Endothelial cell of umbilical vein (primary cell): ENCODE data around the gene OR5C1. TPM values are rescaled to one million over a fixed set of nuclear protein-coding genes. Genes with fewer than 3 reads are reported as not detected.

ENCODE experiments used
- BruUV-seq: library from RNA; stranded (reverse); fragments of 400-500 nt; replicated peaks from 2 replicates; lab custom pipeline; 2021; lab: Mats Ljungman, UMichigan
- CTCF ChIA-PET: fragments of 300-600, 350-600 bp; sonication (Branson Sonifier 250); formaldehyde crosslinking; loops from one replicate; lab custom pipeline; 2021; ENCODE audit warnings: antibody characterized with exemption, inconsistent platforms; lab: Charles Lee
- POLR2A ChIA-PET: fragments of 300-600, 350-600 bp; sonication (Branson Sonifier 250); formaldehyde crosslinking; loops from one replicate; lab custom pipeline; 2021; ENCODE audit warnings: antibody characterized with exemption, inconsistent platforms; lab: Charles Lee
- DNase-seq: peaks from one replicate; pipeline ENCODE4 v3.0.0-alpha.2; 2011; ENCODE audit warnings: low read depth, low spot score
- FAIRE-seq: peaks from 2 replicates; lab custom pipeline; 2011; peaks lifted over from hg19 to GRCh38; lab: Jason Lieb, UNC
- H2AFZ ChIP-seq: 2 replicates; pipeline ENCODE4 v1.6.0; 2012; ENCODE audit warnings: low read depth, low read length, control low read depth, inconsistent platforms
- H3K27ac ChIP-seq: 2 replicates; pipeline ENCODE4 v1.5.1; 2011; ENCODE audit warnings: low read depth, mild to moderate bottlenecking, control low read depth, low read length, moderate library complexity; ENCODE audit not compliant: insufficient read depth
- H3K27me3 ChIP-seq, 2 experiments: 2 replicates each; pipeline versions ENCODE4 v1.6.0 to v1.6.1; 2011; ENCODE audit warnings: low read length in 2 of 2, mixed read lengths in 1 of 2; ENCODE audit not compliant: control insufficient read depth in 2 of 2, insufficient read depth in 2 of 2
- H3K36me3 ChIP-seq, 2 experiments: 2 replicates in 1 of 2; 3 replicates in 1 of 2; pipeline ENCODE4 v1.5.1; 2011; ENCODE audit warnings: low read length in 2 of 2, mild to moderate bottlenecking in 1 of 2, moderate library complexity in 1 of 2; ENCODE audit not compliant: control insufficient read depth in 2 of 2, insufficient read depth in 2 of 2; ENCODE audit errors: extremely low read depth in 1 of 2
- H3K4me1 ChIP-seq: 3 replicates; pipeline ENCODE4 v1.5.1; 2011; ENCODE audit warnings: mild to moderate bottlenecking, low read length; ENCODE audit not compliant: control insufficient read depth, insufficient read depth; ENCODE audit errors: extremely low read depth
- H3K4me2 ChIP-seq: 2 replicates; pipeline ENCODE4 v1.6.1; 2011; ENCODE audit warnings: low read length, control low read depth, mixed read lengths; ENCODE audit not compliant: insufficient read depth
- H3K4me3 ChIP-seq, 3 experiments: fragments of 200-600 bp in 1 of 3; sonication (generic), shearing (Covaris generic) in 1 of 3; replicated peaks in 1 of 3; 2 replicates each; pipeline ENCODE4 v1.5.1; 2011 to 2016; ENCODE audit warnings: control low read depth in 3 of 3, low read length in 3 of 3, mild to moderate bottlenecking in 2 of 3, inconsistent platforms in 1 of 3, low read depth in 1 of 3, moderate library complexity in 1 of 3; ENCODE audit not compliant: insufficient read depth in 1 of 3
- H3K79me2 ChIP-seq: 2 replicates; pipeline ENCODE4 v1.6.0; 2012; ENCODE audit warnings: low read length, inconsistent platforms; ENCODE audit not compliant: control insufficient read depth, insufficient read depth
- H3K9ac ChIP-seq: replicated peaks from 2 replicates; pipeline ENCODE3; 2011; ENCODE audit warnings: low read length, control low read depth; ENCODE audit not compliant: insufficient read depth; ENCODE audit errors: extremely low read depth
- H3K9me1 ChIP-seq: replicated peaks from 3 replicates; pipeline ENCODE4 v1.6.0; 2011; ENCODE audit warnings: mild to moderate bottlenecking, low read length; ENCODE audit not compliant: control insufficient read depth, insufficient read depth; ENCODE audit errors: extremely low read depth
- H3K9me3 ChIP-seq: replicated peaks from 2 replicates; pipeline ENCODE4 v1.5.1; 2012; ENCODE audit warnings: low read length, inconsistent platforms; ENCODE audit not compliant: control insufficient read depth, insufficient read depth
- H4K20me1 ChIP-seq: replicated peaks from 2 replicates; pipeline ENCODE3; 2011; ENCODE audit warnings: mild to moderate bottlenecking, low read length; ENCODE audit not compliant: control insufficient read depth, insufficient read depth; ENCODE audit errors: extremely low read depth
- CTCF ChIP-seq, 2 donors: IDR thresholded peaks; 1 replicate in 1 of 2; 2 replicates in 1 of 2; pipeline ENCODE4 v1.5.1; 2011; ENCODE audit warnings: low read length in 2 of 2, mild to moderate bottlenecking in 2 of 2, moderate library complexity in 2 of 2, control low read depth in 1 of 2, inconsistent platforms in 1 of 2, low read depth in 1 of 2; ENCODE audit not compliant: insufficient read depth in 1 of 2; ENCODE audit errors: extremely low read depth in 1 of 2
- FOS ChIP-seq: IDR thresholded peaks from 2 replicates; pipeline ENCODE4 v1.6.1; 2011; ENCODE audit warnings: mild to moderate bottlenecking, low read length, moderate library complexity, borderline replicate concordance; ENCODE audit not compliant: insufficient read depth
- GATA2 ChIP-seq: IDR thresholded peaks from 2 replicates; pipeline ENCODE4 v1.7.0; 2011; ENCODE audit warnings: low read depth, mild to moderate bottlenecking, moderate library complexity, mixed read lengths, low read length; ENCODE audit not compliant: insufficient read length, insufficient read depth
- MAX ChIP-seq: IDR thresholded peaks from 2 replicates; pipeline ENCODE4 v1.6.1; 2011; ENCODE audit not compliant: insufficient read depth, insufficient read length
- MYC ChIP-seq: IDR thresholded peaks from one replicate; pipeline ENCODE4 v1.6.1; 2011; ENCODE audit warnings: mild to moderate bottlenecking, low read depth, low read length
- POLR2A ChIP-seq: IDR thresholded peaks from 2 replicates; pipeline ENCODE4 v1.6.1; 2012; ENCODE audit warnings: low read depth, mild to moderate bottlenecking, control low read depth, low read length
- POLR2AphosphoS5 ChIP-seq: IDR thresholded peaks from 2 replicates; pipeline ENCODE4 v1.6.1; 2012; ENCODE audit warnings: low read depth, mild to moderate bottlenecking, control low read depth, low read length, moderate library complexity; ENCODE audit not compliant: insufficient read depth
- dilution Hi-C: fragments of 300-500 bp; cut with MboI; formaldehyde crosslinking; loops from one replicate; pipeline ENCODE4 v1.15.0; 2019; ENCODE audit warnings: low sequenced_read_pairs; ENCODE audit not compliant: extremely low pct_ligation_motif_present
- intact Hi-C: fragments of 100-400 bp; cut with micrococcal nuclease; formaldehyde crosslinking; loops from one replicate; pipeline ENCODE4 v1.10.0; 2022
- polyA plus RNA-seq, 4 experiments: library from polyadenylated mRNA; depleted of rRNA in 3 of 4; stranded (reverse) in 3 of 4; unstranded in 1 of 4; fragments of >200 nt; gene quantifications; 2 replicates each; pipeline versions ENCODE4 v1.2.1 to v1.2.3, GENCODE V29; 2011 to 2012; ENCODE audit warnings: missing spikeins in 1 of 4
- total RNA-seq: library from RNA; stranded (reverse); gene quantifications from 2 replicates; pipeline ENCODE4 v1.2.3, GENCODE V29; 2021

Gene OR5C1
- total and polyA plus RNA-seq, 2 donors (not counting 3 experiments of a cell fraction or from before 2014, with no cell fraction given), result not detected

DNA sequence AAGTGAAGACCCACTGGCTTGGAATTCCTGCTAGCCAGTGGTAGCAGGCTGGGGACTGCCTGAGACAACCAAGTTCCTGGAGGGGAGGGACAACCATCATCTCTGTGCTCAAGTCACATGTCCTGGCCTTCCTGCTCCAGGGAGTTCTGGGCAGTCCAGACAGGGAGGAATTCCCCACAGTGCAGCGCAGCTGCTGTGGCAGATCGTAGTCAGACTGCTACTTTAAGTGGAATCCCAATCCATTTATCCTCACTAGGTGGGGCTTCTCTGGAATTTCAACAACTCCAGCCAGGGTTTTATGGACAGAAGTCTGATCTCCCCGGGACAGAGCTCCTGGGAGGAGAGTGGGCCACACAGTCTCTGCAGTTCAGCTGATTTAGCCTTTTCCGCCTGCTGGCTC, 20.9 kb upstream of the OR5C1 start:
- H3K9ac ChIP-seq, result no peak overlapping the region
- ChIA-PET CTCF (no interaction called here), POLR2A (no interaction called here)
- dilution Hi-C loops, result no loop called here
- intact Hi-C loops, result no loop called here
- no peaks in the 10 kb centered on the region for H3K79me2 ChIP-seq
- no peaks in the 10 kb centered on the region for H3K9me1 ChIP-seq
- DNase-seq (no peak), FAIRE-seq (no peak)
- H3K9me3 ChIP-seq, result no peaks in the 10 kb centered on the region
- H3K27me3 ChIP-seq, result no peaks in the 10 kb centered on the region
- BruUV-seq, result no TSS peak
- no peaks in the 10 kb centered on the region for H3K36me3 ChIP-seq
- H3K27ac ChIP-seq, result no peak overlapping the region
- no peak for TF ChIP-seq MYC
- no peak for TF ChIP-seq POLR2A
- no peak for TF ChIP-seq FOS
- TF ChIP-seq GATA2, result no peak
- no peak for TF ChIP-seq POLR2AphosphoS5
- TF ChIP-seq CTCF (IDR thresholded peaks at IDR 0.05; ENCODE audit: extremely low read depth in 1 of 2, insufficient read depth in 1 of 2, low read depth in 1 of 2, low read length in 2 of 2), result no peak
- no peak for TF ChIP-seq MAX
- H2AFZ ChIP-seq, result no peak overlapping the region
- H3K4me2 ChIP-seq, result no peak overlapping the region
- no peaks in the 10 kb centered on the region for H4K20me1 ChIP-seq
- no peaks in the 10 kb centered on the region for H3K4me1 ChIP-seq
- no peak overlapping the region for H3K4me3 ChIP-seq
